ENCODE data around the gene MCM3. TPM values are rescaled to one million over a fixed set of nuclear protein-coding genes. Genes with fewer than 3 reads are reported as not detected.

Gene MCM3
- total RNA-seq, 1 experiment from 2014 or later: 276 TPM

GRCh38 chr6:52241819-52242218 lies 42.7 kb downstream of the MCM3 start (continued):
- TF ChIP-seq ZNF281 (CRISPR knock-in tag; IDR thresholded peaks at IDR 0.05): no peak
- no peak for TF ChIP-seq CDX4 (CRISPR knock-in tag; IDR thresholded peaks at IDR 0.05; ENCODE audit: borderline replicate concordance)
- TF ChIP-seq FOXJ3 (CRISPR knock-in tag; IDR thresholded peaks at IDR 0.05; ENCODE audit: borderline replicate concordance): no peak
- no peak for TF ChIP-seq EMX1 (CRISPR knock-in tag; IDR thresholded peaks at IDR 0.05)

- H3K4me3 Mint-ChIP-seq: no peak overlapping the region
- H3K27me3 Mint-ChIP-seq (ENCODE audit: low read depth): no peaks in the 10 kb centered on the region
- TF ChIP-seq CTCF (IDR thresholded peaks at IDR 0.05) (peak; percentile 45; the same call in 1 of the 2 replicates), AFF4 (CRISPR knock-in tag; IDR thresholded peaks at IDR 0.05; ENCODE audit: borderline replicate concordance) (no peak)
- H3K27ac Mint-ChIP-seq: no peak overlapping the region
- peaks cover 24% of the 10 kb centered on the region for H3K4me1 Mint-ChIP-seq
- ChIA-PET POLR2A (interaction anchor here (1.2 kb wide), 1 partner anchor 10 kb away, joined by 3 read pairs; the partner anchor contains the start of gene IL17F), CTCF (interaction anchor here (0.6 to 2.6 kb wide), 22 partner anchors 10 to 418 kb away, joined by 3 to 15 read pairs (median 4); partner anchors contain the start of gene IL17F)
- ATAC-seq: peak; percentile 99
- peak; percentile 50 for DNase-seq (ENCODE audit: low spot score)
- no peaks in the 10 kb centered on the region for H3K9me3 Mint-ChIP-seq
- H3K36me3 Mint-ChIP-seq: no peaks in the 10 kb centered on the region
These were observed 50.3 kb downstream of the MCM3 start for GRCh38 chr6:52233975-52234823.

GRCh38 chr6:52233005-52233404 lies 51.5 kb downstream of the MCM3 start:
- no peaks in the 10 kb centered on the region for H3K36me3 Mint-ChIP-seq
- CTCF ChIA-PET: interaction anchor here (1.1 to 2.6 kb wide), 5 partner anchors 9 to 183 kb away, joined by 3 to 15 read pairs (median 8); no protein-coding TSS in a partner anchor
- TF ChIP-seq PREB (CRISPR knock-in tag; IDR thresholded peaks at IDR 0.05; ENCODE audit: borderline replicate concordance): no peak
- TF ChIP-seq USF2 (CRISPR knock-in tag; IDR thresholded peaks at IDR 0.05): no peak
- TF ChIP-seq EMX1 (CRISPR knock-in tag; IDR thresholded peaks at IDR 0.05): no peak
- TF ChIP-seq ZMAT4 (CRISPR knock-in tag; IDR thresholded peaks at IDR 0.05): no peak
- TF ChIP-seq ATF3 (CRISPR knock-in tag; conservative IDR thresholded peaks at IDR 0.05): no peak
- no peak for TF ChIP-seq ESRRA (CRISPR knock-in tag; IDR thresholded peaks at IDR 0.05; ENCODE audit: borderline replicate concordance)
- TF ChIP-seq ZNF219 (CRISPR knock-in tag; IDR thresholded peaks at IDR 0.05; ENCODE audit: borderline replicate concordance): no peak
- no peak for TF ChIP-seq ETV6 (CRISPR knock-in tag; IDR thresholded peaks at IDR 0.05)
- TF ChIP-seq NFATC4 (CRISPR knock-in tag; IDR thresholded peaks at IDR 0.05): no peak
- no peak for TF ChIP-seq ZNF232 (CRISPR knock-in tag; IDR thresholded peaks at IDR 0.05)
- TF ChIP-seq GTF2I (CRISPR knock-in tag; conservative IDR thresholded peaks at IDR 0.05): no peak
- TF ChIP-seq SOX15 (CRISPR knock-in tag; IDR thresholded peaks at IDR 0.05): no peak

More at GRCh38 chr6:52233005-52233404, 51.5 kb downstream of the MCM3 start:
- Mint-ChIP-seq H3K9me3 (no peaks in the 10 kb centered on the region), H3K4me1 (peaks cover 25% of the 10 kb centered on the region), H3K4me3 (no peak overlapping the region), H3K27me3 (ENCODE audit: low read depth) (no peaks in the 10 kb centered on the region), H3K27ac (no peak overlapping the region)
- DNase-seq (ENCODE audit: low spot score) (no peak), ATAC-seq (no peak)
- POLR2A ChIA-PET: no interaction called here

Measured in WTC11 (cell line).